Mesothelial cell of epicardium (in vitro differentiated cells): ENCODE data around the gene CFAP46. TPM values are rescaled to one million over a fixed set of nuclear protein-coding genes. Genes with fewer than 3 reads are reported as not detected.

ENCODE experiments used
- DNase-seq, 2 experiments: peaks; one replicate each; pipeline ENCODE4 v3.0.0; 2021; ENCODE audit warnings: low spot score in 2 of 2; ENCODE audit not compliant: unreplicated experiment in 2 of 2
- H3K27ac Mint-ChIP-seq: 2 replicates; pipeline ENCODE4 v1.8.0; 2021; ENCODE audit warnings: mixed read lengths
- H3K27me3 Mint-ChIP-seq: 2 replicates; pipeline ENCODE4 v1.8.0; 2021; ENCODE audit warnings: low read depth, mixed read lengths
- H3K36me3 Mint-ChIP-seq: 2 replicates; pipeline ENCODE4 v1.8.0; 2021; ENCODE audit warnings: mixed read lengths
- H3K4me1 Mint-ChIP-seq: 2 replicates; pipeline ENCODE4 v1.8.0; 2021; ENCODE audit warnings: mixed read lengths
- H3K4me3 Mint-ChIP-seq: 2 replicates; pipeline ENCODE4 v1.8.0; 2021; ENCODE audit warnings: mild to moderate bottlenecking, moderate library complexity, mixed read lengths
- H3K9me3 Mint-ChIP-seq: 2 replicates; pipeline ENCODE4 v1.8.0; 2021; ENCODE audit warnings: mixed read lengths
- total RNA-seq: library from RNA; stranded (reverse); gene quantifications from 3 replicates; pipeline ENCODE4 v1.2.1, GENCODE V29; 2021
- TF ChIP-seq, protein P1 (sequence below): fragments of 200-600 bp; sonication (generic); IDR thresholded peaks from one replicate; pipeline ENCODE4 v1.5.0; 2021; ENCODE audit warnings: antibody characterized with exemption; ENCODE audit not compliant: unreplicated experiment

The CFAP46 gene
- total RNA-seq, 1 donor from 2014 or later = 3.1 TPM

DNA sequence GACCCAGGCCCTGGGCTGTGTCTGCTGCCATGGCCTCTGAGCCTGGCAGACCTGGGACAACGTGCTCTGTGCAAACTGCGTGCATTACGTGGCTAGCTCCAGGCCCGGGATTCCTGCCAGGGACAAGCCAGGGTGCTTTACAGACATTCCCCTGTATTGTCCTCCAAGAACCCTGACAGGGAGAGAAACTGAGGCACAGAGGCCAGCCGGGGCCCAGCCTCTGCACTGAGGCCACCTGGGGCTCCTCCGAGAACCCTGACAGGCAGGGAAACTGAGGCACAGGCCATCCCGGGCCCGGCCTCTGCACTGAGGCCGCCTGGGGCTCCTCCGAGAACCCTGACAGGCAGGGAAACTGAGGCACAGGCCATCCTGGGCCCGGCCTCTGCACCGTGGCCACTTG lies 64.9 kb downstream of the CFAP46 start:
- H3K27me3 Mint-ChIP-seq = peaks cover 52% of the 10 kb centered on the region
- TF ChIP-seq, protein P1, sequence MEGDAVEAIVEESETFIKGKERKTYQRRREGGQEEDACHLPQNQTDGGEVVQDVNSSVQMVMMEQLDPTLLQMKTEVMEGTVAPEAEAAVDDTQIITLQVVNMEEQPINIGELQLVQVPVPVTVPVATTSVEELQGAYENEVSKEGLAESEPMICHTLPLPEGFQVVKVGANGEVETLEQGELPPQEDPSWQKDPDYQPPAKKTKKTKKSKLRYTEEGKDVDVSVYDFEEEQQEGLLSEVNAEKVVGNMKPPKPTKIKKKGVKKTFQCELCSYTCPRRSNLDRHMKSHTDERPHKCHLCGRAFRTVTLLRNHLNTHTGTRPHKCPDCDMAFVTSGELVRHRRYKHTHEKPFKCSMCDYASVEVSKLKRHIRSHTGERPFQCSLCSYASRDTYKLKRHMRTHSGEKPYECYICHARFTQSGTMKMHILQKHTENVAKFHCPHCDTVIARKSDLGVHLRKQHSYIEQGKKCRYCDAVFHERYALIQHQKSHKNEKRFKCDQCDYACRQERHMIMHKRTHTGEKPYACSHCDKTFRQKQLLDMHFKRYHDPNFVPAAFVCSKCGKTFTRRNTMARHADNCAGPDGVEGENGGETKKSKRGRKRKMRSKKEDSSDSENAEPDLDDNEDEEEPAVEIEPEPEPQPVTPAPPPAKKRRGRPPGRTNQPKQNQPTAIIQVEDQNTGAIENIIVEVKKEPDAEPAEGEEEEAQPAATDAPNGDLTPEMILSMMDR = no peak
- no peak for DNase-seq
- no peak overlapping the region for H3K27ac Mint-ChIP-seq
- no peak overlapping the region for H3K4me3 Mint-ChIP-seq
- peaks cover 10% of the 10 kb centered on the region for H3K9me3 Mint-ChIP-seq
- H3K4me1 Mint-ChIP-seq = peaks cover 3% of the 10 kb centered on the region
- no peaks in the 10 kb centered on the region for H3K36me3 Mint-ChIP-seq

DNA sequence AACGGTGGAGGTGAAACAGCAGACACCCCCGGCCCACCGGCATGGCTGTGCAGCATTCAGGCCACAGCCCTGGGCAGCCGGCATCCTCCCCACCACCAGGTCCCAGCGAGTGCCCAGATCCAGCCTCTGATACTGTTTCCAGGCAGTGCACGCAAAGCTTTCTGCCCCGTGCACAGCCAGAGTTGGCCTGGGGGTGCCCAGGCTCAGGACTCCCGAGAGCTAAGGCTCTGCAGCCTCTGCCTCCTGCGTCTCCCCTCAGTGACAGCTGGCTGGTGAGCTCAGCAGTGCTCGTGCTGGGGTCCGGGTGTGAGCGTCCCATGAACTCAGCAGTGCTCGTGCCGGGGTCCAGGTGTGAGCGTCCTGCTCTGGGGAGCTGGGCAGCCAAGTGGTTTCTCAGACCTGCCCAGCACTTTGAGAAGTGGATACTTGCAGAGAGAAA lies 65.4 kb downstream of the CFAP46 start:
- TF ChIP-seq, protein P1 = no peak
- Mint-ChIP-seq H3K4me3 (no peak overlapping the region), H3K9me3 (peaks cover 10% of the 10 kb centered on the region), H3K27ac (no peak overlapping the region), H3K27me3 (peaks cover 47% of the 10 kb centered on the region), H3K4me1 (peaks cover 3% of the 10 kb centered on the region), H3K36me3 (no peaks in the 10 kb centered on the region)
- peak; percentile 11 to 31 for DNase-seq

DNA sequence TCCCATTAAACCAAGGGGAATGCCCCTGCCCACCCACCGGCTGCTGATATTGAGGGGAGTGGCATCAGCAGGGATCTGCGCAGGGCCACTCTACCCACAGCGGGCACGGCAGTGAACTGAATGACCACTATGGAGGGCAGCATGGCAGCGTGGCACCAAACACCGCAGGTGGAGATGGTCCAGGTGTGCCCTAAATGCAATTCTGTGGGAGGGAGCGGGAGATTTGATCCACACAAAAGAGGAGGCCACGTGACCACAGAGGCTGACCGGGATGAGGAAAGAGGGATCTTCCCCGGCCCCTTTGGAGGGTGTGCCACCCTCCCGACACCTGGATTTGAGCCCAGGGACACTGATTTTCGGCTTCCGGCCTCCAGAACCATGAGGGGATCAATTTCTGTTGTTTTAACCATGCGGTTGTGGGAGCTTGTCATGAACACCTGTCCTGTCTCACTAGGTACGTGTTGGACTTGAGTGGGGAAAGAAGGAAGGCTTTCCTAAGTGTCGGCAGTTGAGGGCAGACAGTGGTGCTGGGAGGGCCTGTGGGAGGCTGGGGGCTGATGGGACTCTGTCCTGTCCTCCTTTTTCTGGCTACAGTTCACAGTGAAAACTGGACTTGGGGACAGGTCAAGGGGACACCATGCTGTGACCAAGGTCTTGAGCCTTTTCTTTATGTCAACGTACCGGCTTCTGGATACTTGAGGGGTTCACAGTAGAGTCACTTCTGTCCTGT lies 66.1 kb downstream of the CFAP46 start:
- Mint-ChIP-seq H3K27ac (no peak overlapping the region), H3K4me1 (peaks cover 3% of the 10 kb centered on the region), H3K27me3 (peaks cover 47% of the 10 kb centered on the region), H3K36me3 (no peaks in the 10 kb centered on the region), H3K9me3 (peaks cover 14% of the 10 kb centered on the region), H3K4me3 (no peak overlapping the region)
- TF ChIP-seq, protein P1 = no peak
- peak in 1 of 2 experiments; percentile 13 for DNase-seq

GRCh38 chr10:132875435-132875834 lies 66.9 kb downstream of the CFAP46 start:
- peaks cover 50% of the 10 kb centered on the region for H3K27me3 Mint-ChIP-seq

DNA sequence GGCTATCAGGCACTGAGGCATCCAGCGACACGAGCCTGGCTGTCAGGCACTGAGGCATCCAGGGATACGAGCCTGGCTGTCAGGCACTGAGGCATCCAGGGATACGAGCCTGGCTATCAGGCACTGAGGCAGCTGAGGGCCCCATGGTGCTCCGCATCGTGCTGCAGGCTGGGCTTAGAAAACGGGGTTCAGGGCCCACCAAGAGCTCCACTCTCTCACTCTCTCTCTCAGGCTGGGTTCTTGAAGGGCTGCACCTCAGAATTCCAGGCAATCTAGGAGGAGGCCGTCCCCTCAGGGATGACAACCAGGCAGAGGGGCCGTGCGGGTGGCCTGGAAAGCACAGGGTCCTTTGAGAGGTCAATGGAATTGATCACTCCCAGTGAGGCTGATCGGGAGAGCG lies 69.0 kb downstream of the CFAP46 start:
- TF ChIP-seq, protein P1 = no peak
- no peaks in the 10 kb centered on the region for H3K4me1 Mint-ChIP-seq

More at GRCh38 chr10:132875435-132875834, 66.9 kb downstream of the CFAP46 start:
- TF ChIP-seq, protein P1 = no peak
- no peak for DNase-seq
- Mint-ChIP-seq H3K4me1 (peaks cover 3% of the 10 kb centered on the region), H3K27ac (no peak overlapping the region), H3K36me3 (no peaks in the 10 kb centered on the region), H3K9me3 (peaks cover 18% of the 10 kb centered on the region), H3K4me3 (no peak overlapping the region)

More for the DNA sequence above, 69.0 kb downstream of the CFAP46 start:
- DNase-seq = no peak
- no peaks in the 10 kb centered on the region for H3K36me3 Mint-ChIP-seq
- peaks cover 51% of the 10 kb centered on the region for H3K27me3 Mint-ChIP-seq
- H3K9me3 Mint-ChIP-seq = peaks cover 23% of the 10 kb centered on the region
- H3K4me3 Mint-ChIP-seq = no peak overlapping the region
- no peak overlapping the region for H3K27ac Mint-ChIP-seq
